NCI-H128 (cell line): ENCODE data around the gene CARD16.
"Not testable (repeated sequence)": the region's sequence is repeated elsewhere in the genome, so short reads cannot be mapped to it uniquely, and the experiment has no call there.

Experiments
- DNase-seq: peaks from one replicate; lab custom pipeline; 2025; ENCODE audit not compliant: unreplicated experiment; lab: John Stamatoyannopoulos, UW

The CARD16 gene

DNA sequence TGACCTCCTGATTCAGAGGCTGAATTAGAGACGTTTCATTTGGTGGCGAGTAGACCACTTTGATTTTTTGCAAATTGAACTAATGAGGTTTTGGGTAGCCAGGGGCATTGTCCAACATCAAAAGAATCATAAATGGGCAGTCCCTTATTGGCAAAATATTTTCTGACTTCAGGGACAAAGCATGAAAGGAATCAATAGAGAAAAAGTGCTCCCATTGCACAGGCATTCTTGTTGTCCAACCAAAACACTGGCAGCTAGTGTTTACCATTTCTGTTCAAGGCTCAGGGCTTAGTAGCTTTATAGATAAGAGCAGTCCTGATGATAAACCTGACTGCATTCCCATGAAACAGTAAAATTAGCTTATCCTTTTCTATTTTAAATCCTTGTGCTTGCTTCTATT lies 6.4 kb upstream of the CARD16 start:
- DNase-seq = no peak

DNA sequence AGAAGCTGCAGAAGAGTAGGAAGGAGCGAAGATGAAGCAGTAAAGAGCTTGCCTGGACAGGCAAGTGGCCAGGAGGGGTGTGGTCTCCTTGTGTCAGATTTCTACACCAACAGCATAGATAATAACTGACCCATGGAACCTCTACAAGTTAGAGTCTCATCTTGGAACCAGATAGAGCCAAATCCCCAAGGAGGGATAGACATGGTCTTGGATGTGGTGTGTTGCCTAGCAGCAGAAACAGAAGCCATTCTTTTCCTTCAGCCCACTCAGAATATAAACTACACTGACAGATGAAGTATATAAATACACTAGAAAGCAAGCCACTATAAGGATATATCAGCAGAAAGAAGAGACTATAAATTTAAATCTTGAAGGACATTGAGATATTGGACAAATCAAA lies 4.3 kb upstream of the CARD16 start:
- no peak for DNase-seq

DNA sequence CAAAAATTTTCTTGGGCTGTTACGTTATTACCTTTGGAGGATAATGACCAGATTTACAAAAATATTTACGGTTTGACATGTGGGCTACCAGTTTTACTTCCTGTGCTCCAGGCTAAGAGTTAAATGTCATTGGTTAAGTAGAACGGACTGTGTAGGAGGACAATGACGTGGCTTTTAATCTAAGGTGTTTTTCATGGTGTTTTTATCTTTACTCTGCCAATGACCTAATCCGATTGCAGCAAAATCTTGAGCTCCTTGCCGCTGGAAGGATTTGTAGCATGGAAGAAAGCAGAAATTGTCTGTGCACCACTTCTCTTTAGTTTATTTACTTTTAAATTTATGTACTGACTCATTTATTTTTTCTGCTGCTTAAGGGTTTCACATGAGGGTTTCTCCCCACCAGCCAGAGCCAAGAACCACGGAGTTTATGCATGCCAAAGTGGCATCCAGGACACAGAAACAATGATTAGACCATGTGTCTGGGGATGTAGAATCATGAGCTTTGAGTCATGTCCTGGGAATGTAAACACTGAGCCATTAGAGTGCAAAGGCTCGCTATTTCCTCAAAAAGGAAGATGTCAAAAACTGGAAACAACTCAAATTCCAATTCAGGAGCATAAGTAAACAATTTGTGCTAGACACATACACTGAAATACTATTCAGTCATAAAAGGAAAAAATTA lies 1.9 kb upstream of the CARD16 start:
- DNase-seq = no peak

DNA sequence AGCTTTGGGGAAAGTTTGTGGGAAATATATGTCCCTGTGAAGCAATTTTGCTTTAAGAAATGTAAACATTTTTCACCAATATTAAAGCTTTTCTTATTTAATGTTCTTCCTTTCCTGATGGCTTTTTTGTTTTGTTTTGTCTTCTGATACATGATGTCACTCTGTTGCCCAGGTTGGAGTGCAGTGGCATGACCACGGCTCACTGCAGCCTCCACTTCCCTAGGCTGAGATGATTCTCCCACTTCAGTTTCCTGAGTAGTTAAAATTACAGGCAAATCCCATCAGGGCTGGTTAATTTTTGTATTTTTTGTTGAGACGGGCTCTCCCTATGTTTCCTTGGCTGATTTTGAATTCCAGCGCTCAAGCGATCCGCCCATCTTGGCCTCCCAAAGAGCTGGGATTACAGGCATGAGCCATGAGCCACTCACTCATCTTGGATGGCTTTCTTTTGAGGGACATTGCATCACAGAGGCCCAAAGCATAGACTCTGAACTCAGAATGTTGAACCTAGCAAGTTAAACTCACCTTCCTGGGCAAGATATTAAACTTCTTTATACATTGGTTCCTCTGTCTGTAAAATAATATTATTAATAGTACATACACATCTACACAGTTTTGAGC lies 651 bp upstream of the CARD16 start:
- no peak for DNase-seq

DNA sequence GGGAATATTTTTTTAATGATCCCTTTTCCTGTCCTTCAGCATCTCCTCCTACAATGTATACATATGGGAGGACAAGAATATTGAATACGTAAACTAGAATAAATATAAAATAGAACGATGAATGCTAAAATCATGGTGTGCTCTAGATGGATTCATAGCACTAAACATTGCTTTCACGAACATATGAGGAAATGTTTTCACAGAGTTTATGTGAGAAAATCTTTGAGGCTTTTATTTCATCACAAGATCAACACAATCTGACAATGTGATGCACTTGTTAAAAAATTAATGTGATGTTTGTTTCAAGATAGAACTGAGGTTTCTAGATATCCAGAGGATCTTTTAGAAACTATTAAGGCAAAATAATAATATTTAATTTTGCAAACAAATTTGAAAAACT lies 3.0 kb downstream of the CARD16 start:
- no peak for DNase-seq

DNA sequence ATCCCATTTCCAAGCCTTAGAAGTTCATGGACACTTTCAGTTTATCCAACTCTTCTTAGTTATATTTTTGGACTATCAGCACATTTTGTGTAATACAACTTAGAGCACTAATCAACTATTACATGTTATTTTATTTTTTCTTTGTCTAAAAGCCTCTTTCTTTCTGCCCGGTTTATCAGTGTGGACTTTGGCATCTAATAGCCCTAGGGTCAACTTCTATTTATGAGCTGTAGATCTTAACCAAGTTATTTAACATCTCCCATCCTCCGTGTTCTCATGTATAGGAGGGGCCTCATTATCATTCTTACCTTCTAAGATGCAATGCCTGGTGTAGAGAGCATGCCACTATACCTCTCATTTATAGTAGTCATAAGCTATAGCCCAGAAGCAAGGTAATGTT lies 4.4 kb downstream of the CARD16 start:
- no peak for DNase-seq

DNA sequence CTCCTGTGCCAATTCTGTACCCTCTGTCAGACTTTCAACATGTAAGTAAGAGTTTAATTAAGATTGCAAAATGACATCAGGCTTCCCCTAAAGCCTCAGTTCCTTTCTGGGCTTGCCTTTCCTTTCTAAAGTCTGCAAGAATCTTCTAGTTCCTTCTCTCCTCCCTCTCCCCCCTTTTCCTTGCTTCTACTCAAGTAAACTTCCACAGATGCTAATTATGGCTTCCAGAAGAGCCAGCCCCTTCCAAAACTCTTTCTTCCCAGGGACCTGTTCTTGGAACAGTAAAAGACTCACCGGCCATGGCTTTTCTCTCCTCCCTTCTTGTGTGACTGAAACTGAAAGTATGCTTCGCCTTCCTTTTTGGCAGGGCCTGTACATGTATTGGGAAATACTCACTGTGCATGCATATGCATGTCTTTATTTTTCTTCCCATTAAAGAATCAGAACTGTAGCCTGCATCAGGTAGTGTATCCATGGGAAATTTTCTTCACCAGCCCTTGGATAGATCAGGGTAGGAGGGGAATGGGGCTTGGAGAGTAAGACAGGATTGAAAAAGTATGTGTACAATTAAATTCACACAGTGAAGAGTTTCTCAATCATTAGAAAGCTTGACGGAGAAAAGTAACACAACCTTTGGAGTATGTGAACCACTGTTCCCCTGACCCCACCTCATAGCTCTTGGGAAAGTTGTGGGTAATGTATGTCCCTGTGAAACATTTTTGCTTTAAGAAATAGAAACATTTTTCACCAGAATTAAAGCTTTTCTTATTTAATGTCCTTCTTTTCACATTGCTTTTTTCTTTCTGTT lies 10.1 kb downstream of the CARD16 start, which contains the start of gene CASP1:
TSS of gene CASP1 (minus strand) at position 332 of the 808 bp plus-strand sequence. CDS start at position 301, 31 bp downstream.
- DNase-seq = no peak

DNA sequence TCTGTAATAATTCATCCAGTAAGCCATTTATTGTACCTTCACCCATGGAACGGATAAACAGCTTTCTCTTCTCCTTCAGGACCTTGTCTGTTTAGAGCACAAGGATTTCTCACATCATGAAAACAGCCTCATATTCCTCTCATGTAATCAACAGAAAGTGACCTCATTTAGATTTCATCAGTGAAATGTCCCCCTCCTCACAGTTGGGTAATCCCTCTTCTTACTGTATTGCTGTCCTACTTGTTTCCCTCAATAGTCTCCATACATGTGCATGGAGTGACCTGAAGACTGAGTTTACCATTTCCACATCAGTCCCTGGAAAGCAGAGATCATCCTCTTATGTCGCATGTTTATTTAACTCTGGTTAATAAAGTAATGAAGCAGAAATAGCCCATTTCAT lies 10.7 kb downstream of the CARD16 start:
- DNase-seq = not testable (repeated sequence)

DNA sequence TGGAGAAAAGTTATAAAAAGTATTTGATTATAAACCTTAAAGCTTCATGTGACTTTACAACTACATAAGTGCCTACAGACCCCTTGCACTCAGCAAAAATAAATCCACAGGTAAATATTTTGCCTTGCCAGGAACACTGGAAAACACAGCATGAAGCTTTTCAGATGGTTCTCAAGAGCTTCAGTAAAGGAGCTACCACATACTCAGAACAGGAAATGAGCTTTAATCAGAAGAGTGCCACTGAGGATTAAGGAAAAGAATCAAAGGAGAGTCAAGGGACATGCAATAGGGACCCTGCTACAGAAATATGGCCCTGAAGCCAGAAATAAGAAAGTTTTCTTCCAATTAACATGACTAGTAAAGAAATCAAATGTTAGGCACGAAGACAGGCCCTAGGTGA lies 11.4 kb downstream of the CARD16 start:
- DNase-seq = no peak

DNA sequence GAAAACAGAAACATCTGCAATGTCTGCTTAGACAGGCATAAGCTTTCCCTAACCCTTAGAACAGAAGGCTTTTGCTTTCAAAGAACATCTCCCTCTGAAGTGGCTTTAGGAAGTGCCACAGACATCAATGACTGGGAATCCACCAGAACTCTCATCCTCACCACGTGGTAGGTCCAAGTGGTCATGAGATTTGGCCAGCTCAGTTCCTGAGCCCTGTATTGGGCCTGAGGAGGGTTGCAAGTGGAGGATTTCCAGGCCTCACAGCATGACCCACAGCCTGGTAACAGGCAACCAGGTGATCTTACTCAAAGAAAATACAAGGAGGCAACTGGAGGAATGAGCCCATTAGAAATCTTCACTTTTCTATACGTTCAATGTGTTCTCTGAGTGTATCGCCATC lies 11.8 kb downstream of the CARD16 start:
- no peak for DNase-seq

DNA sequence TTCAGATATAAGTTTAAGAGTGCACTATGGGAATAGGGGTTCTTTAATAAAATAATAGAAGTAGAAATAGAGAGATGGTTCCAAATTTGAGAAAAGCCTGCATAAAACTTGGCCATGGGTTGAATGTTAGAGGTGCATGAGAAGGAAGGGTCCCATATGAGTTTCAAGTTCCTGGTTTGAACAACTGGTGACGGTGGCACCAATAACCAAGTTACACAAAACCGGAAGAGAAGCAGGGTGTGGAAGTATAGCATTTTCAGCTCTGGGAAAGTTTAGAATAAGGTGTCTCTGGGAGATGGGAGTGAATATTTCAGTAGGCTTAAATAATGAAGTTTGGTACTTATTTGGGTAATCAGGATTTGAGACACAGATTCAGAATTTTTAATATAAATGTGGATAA lies 12.6 kb downstream of the CARD16 start:
- DNase-seq = no peak

DNA sequence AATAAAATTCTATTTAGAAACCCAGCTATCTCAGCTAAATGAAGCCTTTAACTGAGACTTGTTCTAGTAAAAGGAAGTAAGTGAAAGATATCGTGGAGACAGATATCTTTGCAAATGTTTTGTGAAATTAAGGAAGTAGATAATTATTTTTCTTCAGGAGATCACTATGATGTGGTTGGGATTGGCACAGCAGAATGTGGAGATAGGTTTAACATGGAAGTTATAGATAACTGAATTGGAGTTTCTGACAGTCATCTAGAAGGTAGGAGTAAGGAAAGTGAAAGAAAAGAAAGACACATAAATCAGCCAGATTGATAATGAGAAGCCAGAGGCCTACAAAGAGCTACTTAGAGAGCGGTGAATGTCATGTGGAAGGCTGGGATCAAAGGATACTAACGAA lies 17.5 kb downstream of the CARD16 start:
- no peak for DNase-seq

DNA sequence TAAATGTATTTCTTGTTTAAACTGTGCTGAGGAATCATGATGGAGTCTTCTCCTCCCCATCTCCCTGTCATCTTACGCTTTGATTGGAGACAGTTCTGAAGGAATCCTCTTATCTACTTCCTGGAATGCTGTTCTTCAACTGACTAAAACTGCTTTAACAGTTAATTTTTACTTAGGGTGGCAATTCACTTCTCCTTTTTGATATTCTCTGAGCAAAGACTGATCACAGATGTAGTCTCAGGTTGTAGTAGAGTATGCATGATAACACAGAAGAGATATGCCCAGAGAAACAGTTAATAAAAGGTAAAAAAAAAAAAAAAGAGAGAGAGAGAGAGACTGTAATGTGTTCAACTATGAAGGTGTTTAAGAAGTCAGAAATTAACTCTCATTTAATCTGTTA lies 20.7 kb downstream of the CARD16 start:
- no peak for DNase-seq

DNA sequence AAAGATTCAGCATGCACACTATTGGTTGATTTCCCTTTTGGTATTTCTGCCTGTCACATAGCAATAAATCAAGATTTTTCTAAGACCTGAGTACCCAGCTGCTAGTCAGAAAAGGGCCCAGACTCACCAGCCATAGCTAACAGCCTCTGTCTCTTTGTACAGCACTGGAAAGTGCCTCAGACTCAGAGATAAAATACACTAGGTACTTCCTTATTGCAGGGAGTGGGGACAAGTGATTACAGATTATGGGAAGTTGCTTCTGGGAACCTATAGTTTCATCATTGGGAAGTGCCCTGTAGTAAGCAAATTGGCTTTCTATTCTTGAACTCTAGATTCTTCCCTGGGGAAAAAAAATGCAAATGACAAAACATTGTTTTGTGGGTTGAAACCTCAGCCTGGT lies 22.1 kb downstream of the CARD16 start, which contains the start of gene CASP5:
TSS of gene CASP5 (minus strand) at position 166 of the 400 bp plus-strand sequence. CDS start at position 134, 32 bp downstream.
- no peak for DNase-seq

DNA sequence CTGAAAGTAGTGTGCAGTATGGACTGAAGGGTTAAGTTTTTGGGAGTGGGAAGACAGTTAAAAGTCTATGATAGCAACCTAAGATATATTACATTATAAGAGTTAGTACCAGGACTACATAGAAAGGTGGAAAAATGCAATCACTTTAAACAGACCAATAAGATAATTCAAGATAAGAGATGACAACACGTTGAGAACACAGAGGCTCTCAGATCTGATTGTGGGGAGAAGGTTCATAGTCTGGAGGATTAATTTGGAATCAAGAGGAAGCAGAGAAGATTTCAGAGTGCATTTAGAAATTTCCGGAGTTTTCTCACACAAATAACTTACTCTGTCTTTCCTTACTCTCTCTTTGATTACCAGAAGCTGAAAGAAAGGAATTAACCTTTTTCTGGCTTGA lies 22.6 kb downstream of the CARD16 start:
- DNase-seq = no peak

DNA sequence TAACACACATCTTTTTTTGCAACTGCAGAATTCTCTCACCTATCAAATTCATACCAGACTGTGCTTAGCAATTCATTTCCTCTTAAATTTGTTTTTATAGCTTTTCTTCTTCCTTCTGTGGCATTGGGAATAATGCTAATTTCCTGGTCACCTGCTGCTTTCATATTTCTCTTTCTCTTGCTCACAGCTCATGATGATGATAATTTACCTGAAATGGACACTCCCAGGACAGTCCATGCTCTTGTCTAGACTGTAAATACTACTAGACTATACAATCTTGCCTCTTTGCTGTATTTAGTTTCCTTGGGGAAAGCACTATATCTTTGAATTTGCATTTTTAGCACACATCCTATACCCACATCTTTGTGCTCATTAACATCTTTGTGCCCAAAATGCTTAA lies 37.7 kb downstream of the CARD16 start:
- no peak for DNase-seq

DNA sequence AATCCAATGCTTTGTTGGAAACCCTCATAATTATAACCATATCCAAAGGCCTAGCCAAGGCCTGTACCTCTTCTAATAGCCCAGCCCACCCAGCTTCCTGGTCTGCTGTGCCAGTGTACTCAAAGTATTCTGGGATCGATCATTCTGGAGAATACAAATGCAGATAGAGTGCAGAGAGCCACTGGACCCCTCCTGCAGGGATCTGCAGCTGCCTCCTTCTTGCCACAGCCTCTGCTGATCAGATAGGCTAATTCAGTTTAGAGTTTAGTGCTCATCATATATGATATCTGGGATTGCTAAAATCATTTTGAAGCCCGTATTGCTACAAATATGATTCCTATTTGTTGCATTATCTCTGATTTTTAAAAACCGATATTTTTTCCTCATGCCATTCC lies 39.7 kb downstream of the CARD16 start:
- no peak for DNase-seq

DNA sequence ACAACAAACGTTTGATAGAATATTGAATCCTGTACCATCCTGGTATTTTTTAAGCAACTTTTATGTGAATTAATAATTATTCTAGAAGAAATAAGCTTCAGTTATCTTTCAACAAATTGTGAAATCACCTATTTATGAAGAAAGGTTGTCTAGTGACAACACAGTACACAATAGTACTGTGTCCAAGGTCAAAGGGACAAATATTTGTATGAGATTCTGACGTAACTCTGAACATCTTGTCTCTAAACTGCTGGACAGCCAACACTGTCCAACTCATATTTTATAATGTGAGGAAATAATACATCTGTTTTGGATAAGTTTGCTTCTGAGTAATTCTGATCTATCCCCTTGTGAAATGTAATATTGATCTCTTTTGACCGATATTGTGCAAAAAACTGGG lies 41.1 kb downstream of the CARD16 start:
- DNase-seq = no peak

DNA sequence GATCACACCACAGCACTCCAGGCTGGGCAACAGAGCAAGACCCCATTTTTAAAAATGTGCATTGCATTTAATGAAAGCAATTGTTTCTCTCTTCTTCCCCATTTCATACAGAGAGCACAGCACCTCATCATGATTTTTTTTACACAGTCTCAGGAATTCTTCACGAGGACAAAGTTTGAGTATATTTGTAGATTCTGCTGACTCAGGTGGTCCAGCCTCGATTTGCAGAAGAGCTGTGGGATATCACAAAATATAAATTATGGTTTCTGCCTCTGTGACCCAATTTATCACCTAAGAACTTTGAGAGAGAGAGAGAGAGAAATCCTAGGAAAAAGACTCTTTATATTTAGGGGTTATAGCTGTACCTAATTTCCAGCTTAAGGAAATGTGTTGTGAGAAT lies 42.0 kb downstream of the CARD16 start:
- DNase-seq = no peak

DNA sequence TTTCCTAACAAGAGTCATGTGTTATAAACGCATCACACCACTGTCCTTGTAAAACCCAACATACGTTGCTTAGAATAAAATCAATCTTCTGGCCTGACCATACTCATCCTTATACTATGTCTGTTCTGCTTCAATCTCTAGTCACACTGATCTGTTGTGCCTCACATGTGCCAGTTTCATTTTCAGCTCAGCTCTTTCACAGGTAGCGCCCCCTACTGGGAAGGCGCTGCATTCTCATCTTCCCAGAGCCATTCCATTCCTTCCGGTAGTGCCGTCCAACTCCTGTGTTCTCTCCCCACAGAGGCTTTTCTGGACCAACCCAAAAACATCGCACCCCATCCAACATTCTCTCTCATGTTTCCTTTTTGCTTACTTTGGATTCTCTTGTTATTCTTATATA lies 44.3 kb downstream of the CARD16 start:
- no peak for DNase-seq

DNA sequence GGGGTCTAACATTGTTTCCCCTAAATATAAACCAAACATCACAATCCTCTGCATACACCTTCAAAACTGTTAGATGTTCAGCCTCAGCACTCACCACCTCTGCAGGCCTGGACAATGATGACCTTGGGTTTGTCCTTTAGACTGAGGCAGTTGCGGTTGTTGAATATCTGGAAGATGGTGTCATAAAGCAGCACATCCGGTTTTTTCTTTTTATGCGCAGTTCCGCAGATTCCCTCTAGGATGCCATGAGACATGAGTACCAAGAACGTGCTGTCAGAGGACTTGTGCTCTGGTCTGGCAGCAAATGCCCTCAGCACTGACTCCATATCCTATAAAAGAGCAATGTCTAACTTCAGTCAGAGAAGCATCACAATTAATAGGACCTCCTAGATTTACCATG lies 45.0 kb downstream of the CARD16 start:
- no peak for DNase-seq

DNA sequence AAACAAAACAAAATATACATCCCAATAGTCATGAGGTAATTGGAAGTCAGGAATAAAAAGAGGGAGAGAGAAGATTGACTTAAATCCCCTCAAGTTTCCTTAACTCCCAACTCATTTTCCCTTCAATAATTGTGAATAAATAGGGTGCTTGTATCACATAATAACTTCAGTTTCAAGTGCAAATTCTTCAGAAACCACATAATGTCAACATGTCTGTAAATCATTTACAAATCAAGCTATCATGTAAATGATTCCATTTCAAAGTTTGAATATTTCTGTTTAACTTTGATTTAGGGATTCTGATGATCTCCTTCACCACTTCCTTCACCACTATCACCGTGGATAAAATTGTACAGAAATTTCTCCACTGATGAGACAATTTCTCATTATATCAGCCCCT lies 45.4 kb downstream of the CARD16 start:
- DNase-seq = no peak
